Right lobe of liver (tissue), 6 donors: ENCODE data around the gene ENO1. TPM values are rescaled to one million over a fixed set of nuclear protein-coding genes. Genes with fewer than 3 reads are reported as not detected.
"Not testable (repeated sequence)": the region's sequence is repeated elsewhere in the genome, so short reads cannot be mapped to it uniquely, and the experiment has no call there.

Experiments
- ATAC-seq, 4 donors: fragments of 200-7000 bp; cut with Tn5 transposase; one replicate each; pipeline ENCODE4 v1.9.1; 2020; ENCODE audit warnings: mild to moderate bottlenecking in 4 of 4, moderate library complexity in 4 of 4
- DNase-seq, 3 donors: peaks; one replicate each; pipeline ENCODE4 v3.0.0-alpha.2; 2020
- H3K27ac ChIP-seq, 3 donors: fragments of 200-600 bp; one replicate each; pipeline ENCODE4 v1.8.0; 2022
- H3K27me3 ChIP-seq, 2 donors: fragments of 200-600 bp; one replicate each; pipeline ENCODE4 v1.8.0; 2022
- H3K36me3 ChIP-seq, 4 donors: fragments of 200-600 bp; sonication (generic) in 1 of 4; one replicate each; pipeline versions ENCODE4 v1.5.1 to v1.8.0; 2017 to 2022; ENCODE audit warnings: control low read depth in 1 of 4
- H3K4me1 ChIP-seq, 4 donors: fragments of 200-600 bp; sonication (generic) in 1 of 4; one replicate each; pipeline versions ENCODE4 v1.5.1 to v1.8.0; 2017 to 2022; ENCODE audit warnings: control low read depth in 1 of 4
- H3K4me3 ChIP-seq, 3 donors: fragments of 200-600 bp; one replicate each; pipeline ENCODE4 v1.8.0; 2022
- H3K9me3 ChIP-seq, 4 donors: fragments of 200-600 bp; sonication (generic) in 1 of 4; one replicate each; pipeline versions ENCODE4 v1.5.1 to v1.8.0; 2017 to 2022; ENCODE audit warnings: control low read depth in 1 of 4
- POLR2A ChIP-seq: fragments of 450-650 bp; IDR thresholded peaks from one replicate; pipeline ENCODE4 v1.6.1; 2017; ENCODE audit warnings: antibody characterized with exemption, mild to moderate bottlenecking
- WGBS: methylation state at CpG from one replicate; pipeline ENCODE4 v1.1.6; 2018; ENCODE audit warnings: low coverage, low lambda C conversion rate; ENCODE audit not compliant: insufficient coverage; ENCODE audit errors: missing lambda C conversion rate; 5-methylcytosine and 5-hydroxymethylcytosine counted together
- intact Hi-C, 2 donors: fragments of 100-400 bp; cut with DNase I; formaldehyde crosslinking; loops; one replicate each; pipeline versions ENCODE4 v1.11.2 to v1.14.1; 2022
- total RNA-seq, 6 experiments: library from RNA; depleted of rRNA in 2 of 6; stranded (reverse); fragments of >200 nt in 2 of 6; fragmentation: NEBNext Ultra II Directional in 3 of 6; extraction: Animal tissue kit (Norgen Biotek cat#: 25700) in 3 of 6; gene quantifications; one replicate each; pipeline versions ENCODE4 v1.1.0 to v1.2.4, GENCODE V29; 2016 to 2023
- TF ChIP-seq, protein P1 (sequence below), 4 donors: fragments of 200-600 bp in 3 of 4; fragments of 450-650 bp in 1 of 4; IDR thresholded peaks; one replicate each; pipeline versions ENCODE4 v1.5.1 to v1.8.0; 2016 to 2022; ENCODE audit warnings: antibody characterized with exemption in 4 of 4, mild to moderate bottlenecking in 2 of 4
- donor health status: DM: no; HTN: yes; CAD: no.
- donor health status: DM: no; HTN: no; CAD: no.
- donor health status: DM: no; HTN: no; CAD: no.
- donor health status: DM: no; HTN: yes; CAD: no.
- donor health status: DM: no; HTN: yes; CAD: no.

The ENO1 gene
- total RNA-seq, 6 experiments from 2014 or later, result 314 to 792 (median 539) TPM

DNA sequence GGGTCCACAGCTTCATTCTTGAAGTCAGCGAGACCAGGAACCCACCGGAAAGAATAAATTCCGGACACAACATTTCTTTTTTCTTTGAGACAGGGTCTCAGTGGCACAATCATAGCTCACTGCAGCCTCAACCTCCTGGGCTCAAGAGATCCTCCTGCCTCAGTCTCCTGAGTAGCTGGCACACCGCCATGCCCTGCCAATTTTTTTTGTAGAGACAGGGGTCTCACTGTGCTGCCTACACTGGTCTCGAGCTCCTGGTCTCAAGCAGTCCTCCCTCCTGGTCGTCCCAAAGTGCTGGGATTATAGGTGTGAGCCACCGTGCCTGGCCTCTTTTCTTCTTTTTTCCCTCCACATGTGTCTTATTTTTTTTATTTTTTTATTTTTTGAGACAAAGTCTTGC, 20.6 kb upstream of the ENO1 start:
- intact Hi-C loops, result no loop called here
- no peak for TF ChIP-seq POLR2A
- TF ChIP-seq, protein P1, sequence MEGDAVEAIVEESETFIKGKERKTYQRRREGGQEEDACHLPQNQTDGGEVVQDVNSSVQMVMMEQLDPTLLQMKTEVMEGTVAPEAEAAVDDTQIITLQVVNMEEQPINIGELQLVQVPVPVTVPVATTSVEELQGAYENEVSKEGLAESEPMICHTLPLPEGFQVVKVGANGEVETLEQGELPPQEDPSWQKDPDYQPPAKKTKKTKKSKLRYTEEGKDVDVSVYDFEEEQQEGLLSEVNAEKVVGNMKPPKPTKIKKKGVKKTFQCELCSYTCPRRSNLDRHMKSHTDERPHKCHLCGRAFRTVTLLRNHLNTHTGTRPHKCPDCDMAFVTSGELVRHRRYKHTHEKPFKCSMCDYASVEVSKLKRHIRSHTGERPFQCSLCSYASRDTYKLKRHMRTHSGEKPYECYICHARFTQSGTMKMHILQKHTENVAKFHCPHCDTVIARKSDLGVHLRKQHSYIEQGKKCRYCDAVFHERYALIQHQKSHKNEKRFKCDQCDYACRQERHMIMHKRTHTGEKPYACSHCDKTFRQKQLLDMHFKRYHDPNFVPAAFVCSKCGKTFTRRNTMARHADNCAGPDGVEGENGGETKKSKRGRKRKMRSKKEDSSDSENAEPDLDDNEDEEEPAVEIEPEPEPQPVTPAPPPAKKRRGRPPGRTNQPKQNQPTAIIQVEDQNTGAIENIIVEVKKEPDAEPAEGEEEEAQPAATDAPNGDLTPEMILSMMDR (IDR thresholded peaks at IDR 0.05), result no peak
- H3K9me3 ChIP-seq, result no peaks in the 10 kb centered on the region
- H3K27me3 ChIP-seq, result no peaks in the 10 kb centered on the region
- no peak overlapping the region for H3K4me3 ChIP-seq
- ATAC-seq (no peak), DNase-seq (no peak)
- no peaks in the 10 kb centered on the region for H3K36me3 ChIP-seq
- WGBS, result 78% methylated on average over 6 of the region's 7 CpGs
- H3K4me1 ChIP-seq, result no peaks in the 10 kb centered on the region
- no peak overlapping the region for H3K27ac ChIP-seq

DNA sequence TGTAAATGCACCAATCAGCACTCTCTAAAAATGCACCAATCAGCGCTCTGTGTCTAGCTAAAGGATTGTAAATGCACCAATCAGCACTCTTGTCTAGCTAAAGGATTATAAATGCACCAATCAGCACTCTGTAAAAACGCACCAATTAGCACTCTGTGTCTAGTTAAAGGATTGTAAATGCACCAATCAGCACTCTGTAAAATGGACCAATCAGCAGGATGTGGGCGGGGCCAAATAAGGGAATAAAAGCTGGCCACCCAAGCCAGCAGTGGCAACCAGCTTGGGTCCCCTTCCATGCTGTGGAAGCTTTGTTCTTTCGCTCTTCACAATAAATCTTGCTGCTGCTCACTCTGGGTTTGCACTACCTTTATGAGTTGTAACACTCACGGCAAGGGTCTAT, 19.9 kb upstream of the ENO1 start:
- H3K4me1 ChIP-seq, H3K27me3 ChIP-seq, H3K4me3 ChIP-seq, H3K36me3 ChIP-seq, intact Hi-C loops, DNase-seq, ATAC-seq, H3K9me3 ChIP-seq, H3K27ac ChIP-seq: not testable (repeated sequence)
- 71% methylated on average over 2 of the region's 5 CpGs for WGBS

DNA sequence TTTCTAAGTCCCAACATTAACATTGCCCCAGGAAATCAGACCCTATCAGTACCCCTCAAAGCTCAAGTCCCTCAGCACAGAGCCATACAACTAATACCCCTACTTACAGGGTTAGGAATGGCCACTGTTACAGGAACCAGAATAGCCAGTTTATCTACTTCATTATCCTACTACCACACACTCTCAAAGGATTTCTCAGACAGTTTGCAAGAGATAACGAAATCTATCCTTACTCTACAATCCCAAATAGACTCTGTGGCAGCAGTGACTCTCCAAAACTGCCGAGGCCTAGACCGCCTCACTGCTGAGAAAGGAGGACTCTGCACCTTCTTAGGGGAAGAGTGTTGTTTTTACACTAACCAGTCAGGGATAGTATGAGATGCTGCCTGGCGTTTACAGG, 19.0 kb upstream of the ENO1 start:
- DNase-seq, H3K27me3 ChIP-seq, H3K9me3 ChIP-seq, H3K27ac ChIP-seq, ATAC-seq, H3K36me3 ChIP-seq, intact Hi-C loops, H3K4me3 ChIP-seq, H3K4me1 ChIP-seq: not testable (repeated sequence)
- WGBS, result 79% methylated on average over 3 of the region's 4 CpGs

DNA sequence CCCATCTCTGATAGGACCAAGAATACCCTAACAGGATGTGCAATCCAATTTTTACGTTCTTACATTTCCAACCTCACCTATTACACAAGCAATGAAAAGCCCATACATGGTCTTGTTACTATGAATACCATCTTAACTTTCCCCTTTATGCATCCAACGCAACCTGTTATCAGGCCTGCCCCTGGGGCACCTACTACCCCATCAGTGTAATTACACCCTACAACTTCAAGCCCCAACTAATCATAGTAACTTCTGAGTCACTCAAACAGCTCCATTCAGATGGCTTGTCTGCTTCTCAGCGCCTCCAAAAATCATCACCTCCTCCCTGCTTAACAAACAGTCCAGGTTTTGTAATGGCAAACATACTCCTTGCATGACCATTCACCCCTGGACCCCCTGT, 18.3 kb upstream of the ENO1 start:
- H3K36me3 ChIP-seq, H3K9me3 ChIP-seq, ATAC-seq, DNase-seq, H3K27ac ChIP-seq, H3K27me3 ChIP-seq, intact Hi-C loops, H3K4me3 ChIP-seq, H3K4me1 ChIP-seq: not testable (repeated sequence)
- WGBS, result 55% methylated on average over 3 of the region's 3 CpGs

DNA sequence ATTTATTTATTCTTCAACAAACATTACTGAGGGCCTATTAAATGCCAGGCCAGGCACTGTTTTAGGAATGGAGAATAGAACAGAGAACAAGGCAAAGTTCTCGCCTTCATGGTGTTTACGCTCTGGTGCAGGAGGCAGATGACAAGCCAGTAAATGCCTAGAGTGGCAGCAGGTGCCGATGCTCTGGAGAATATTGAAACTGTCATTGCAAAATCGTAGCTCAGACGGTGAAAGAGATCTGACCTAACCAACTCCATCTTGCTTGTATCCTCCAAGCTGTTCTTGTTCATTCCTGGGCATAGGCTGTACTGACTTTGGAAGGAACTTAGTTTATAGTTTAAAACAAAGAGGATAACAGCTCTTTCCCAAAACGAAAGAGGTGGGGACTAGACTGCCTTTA, 13.5 kb upstream of the ENO1 start:
- Histone ChIP-seq H3K9me3 (no peaks in the 10 kb centered on the region), H3K36me3 (no peaks in the 10 kb centered on the region), H3K27ac (no peak overlapping the region), H3K4me3 (no peak overlapping the region), H3K27me3 (no peaks in the 10 kb centered on the region), H3K4me1 (peaks cover 0 to 19% (median 0%) of the 10 kb centered on the region in 4 donors)
- TF ChIP-seq POLR2A, result no peak
- TF ChIP-seq, protein P1 (IDR thresholded peaks at IDR 0.05), result no peak
- DNase-seq (no peak), ATAC-seq (no peak)
- WGBS, result 74% methylated on average over 6 of the region's 6 CpGs
- intact Hi-C loops, result no loop called here

DNA sequence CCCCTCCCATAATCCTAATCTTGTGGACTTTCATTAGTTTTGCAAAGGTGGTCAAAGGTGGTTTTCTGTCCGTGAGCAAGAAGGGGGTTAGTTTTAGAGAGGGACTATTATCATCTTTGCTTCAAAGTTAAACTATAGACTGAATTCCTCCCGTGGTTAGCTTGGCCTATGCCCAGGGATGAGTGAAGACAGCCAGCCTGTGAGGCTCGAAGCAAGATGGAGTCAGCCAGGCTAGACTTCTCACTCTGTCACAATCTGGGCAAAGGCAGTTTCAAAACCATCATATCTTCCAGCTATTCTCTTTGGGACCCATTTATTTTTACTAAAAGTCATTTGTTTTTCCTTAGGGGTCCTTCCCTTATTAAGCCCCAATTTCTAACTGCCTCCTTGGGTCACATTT, 12.9 kb upstream of the ENO1 start:
- TF ChIP-seq, protein P1 (IDR thresholded peaks at IDR 0.05), result no peak
- TF ChIP-seq POLR2A, result no peak
- 53% methylated on average over 3 of the region's 3 CpGs for WGBS
- H3K27ac ChIP-seq, result no peak overlapping the region
- peaks cover 0 to 19% (median 0%) of the 10 kb centered on the region in 4 donors for H3K4me1 ChIP-seq
- intact Hi-C loops, result no loop called here
- ATAC-seq (no peak), DNase-seq (no peak)
- H3K27me3 ChIP-seq, result no peaks in the 10 kb centered on the region
- H3K4me3 ChIP-seq, result no peak overlapping the region
- no peaks in the 10 kb centered on the region for H3K9me3 ChIP-seq
- H3K36me3 ChIP-seq, result no peaks in the 10 kb centered on the region
